Medulla oblongata (tissue), 1 donor: ENCODE results near the gene ADAM19.
A peak's percentile ranks its signal among the peaks of the same experiment; 100 is the strongest.

Source experiments
- DNase-seq: peaks from one replicate; pipeline ENCODE4 v3.0.0-alpha.2; 2015; ENCODE audit errors: extremely low spot score

The ADAM19 gene

GRCh38 chr5:157575381-157576020 is at the start of gene ADAM19:
TSS of gene ADAM19 (minus strand) at chr5:157575775. CDS start at chr5:157575696, 79 bp downstream.
- no peak for DNase-seq

DNA sequence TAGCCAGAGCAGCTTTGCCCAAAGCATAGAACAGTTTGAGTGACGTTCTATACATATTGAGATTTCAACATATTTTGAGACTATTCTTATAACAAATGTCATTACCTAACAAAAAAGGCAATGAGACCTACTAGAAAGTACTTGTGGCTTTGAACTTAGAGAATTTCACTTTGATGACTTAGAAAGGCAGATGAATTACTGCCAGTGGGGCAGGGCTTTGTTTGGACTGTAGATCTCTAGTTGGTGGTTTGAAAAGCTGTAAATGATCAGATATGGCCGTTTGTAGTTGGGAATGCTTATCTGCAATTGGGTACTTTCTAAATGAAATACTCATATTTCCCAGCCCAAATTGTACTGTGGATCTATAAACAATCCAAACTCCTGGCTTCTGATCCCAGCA is 48.6 kb upstream of the ADAM19 start:
- DNase-seq: no peak

- DNase-seq: no peak
These were observed 45.2 kb upstream of the ADAM19 start for GRCh38 chr5:157620776-157621175.

DNA sequence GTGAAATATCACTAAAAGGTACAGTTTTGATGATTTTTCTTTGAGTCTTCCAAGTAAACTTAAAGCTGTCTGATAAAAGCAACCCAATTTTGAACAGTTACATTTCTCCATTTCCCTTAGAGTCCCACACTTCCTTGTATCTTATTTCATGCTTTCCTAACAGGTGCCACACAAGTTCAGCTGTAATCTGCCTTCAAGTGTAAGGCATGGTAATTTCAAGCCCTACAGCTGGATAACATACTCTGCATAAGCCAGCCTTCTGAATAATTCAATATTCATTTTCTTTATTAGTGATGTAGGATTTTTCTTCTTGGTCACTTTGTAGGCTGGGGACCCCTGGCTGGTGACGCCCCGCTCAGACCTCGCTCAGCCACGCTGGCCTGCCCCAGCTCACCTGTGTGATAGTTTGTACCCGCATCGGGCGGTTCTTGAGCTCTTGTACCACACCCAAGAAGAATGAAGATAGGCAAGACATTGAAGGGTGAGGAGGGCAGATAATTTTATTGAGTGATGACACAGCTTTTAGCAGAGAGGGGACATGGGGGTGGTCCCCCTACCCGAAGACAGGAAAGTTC is 42.7 kb upstream of the ADAM19 start:
- no peak for DNase-seq

- DNase-seq: no peak
These were observed 41.2 kb upstream of the ADAM19 start for GRCh38 chr5:157616785-157617184.

- no peak for DNase-seq
These were observed 38.0 kb upstream of the ADAM19 start for GRCh38 chr5:157613385-157614245.

DNA sequence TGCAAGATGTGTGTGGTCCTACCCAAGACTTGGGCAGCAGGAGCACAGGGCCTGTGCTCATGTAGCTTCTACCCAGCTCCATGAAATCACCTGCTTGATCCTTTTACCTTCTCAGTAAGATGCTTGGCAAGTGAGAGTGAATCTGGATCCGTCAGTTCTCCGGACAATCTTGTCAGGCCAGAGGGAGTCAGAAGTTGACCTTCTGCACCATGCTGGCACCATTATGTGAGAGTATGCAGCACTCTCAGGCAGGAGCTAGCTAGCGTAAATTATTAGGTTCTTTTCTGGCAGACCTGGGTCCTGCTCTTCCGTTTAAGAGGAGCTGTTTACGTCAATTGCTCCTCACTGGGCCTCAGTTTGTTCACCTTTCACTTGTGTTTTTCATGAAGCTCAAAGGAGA is 37.0 kb upstream of the ADAM19 start:
- no peak for DNase-seq

DNA sequence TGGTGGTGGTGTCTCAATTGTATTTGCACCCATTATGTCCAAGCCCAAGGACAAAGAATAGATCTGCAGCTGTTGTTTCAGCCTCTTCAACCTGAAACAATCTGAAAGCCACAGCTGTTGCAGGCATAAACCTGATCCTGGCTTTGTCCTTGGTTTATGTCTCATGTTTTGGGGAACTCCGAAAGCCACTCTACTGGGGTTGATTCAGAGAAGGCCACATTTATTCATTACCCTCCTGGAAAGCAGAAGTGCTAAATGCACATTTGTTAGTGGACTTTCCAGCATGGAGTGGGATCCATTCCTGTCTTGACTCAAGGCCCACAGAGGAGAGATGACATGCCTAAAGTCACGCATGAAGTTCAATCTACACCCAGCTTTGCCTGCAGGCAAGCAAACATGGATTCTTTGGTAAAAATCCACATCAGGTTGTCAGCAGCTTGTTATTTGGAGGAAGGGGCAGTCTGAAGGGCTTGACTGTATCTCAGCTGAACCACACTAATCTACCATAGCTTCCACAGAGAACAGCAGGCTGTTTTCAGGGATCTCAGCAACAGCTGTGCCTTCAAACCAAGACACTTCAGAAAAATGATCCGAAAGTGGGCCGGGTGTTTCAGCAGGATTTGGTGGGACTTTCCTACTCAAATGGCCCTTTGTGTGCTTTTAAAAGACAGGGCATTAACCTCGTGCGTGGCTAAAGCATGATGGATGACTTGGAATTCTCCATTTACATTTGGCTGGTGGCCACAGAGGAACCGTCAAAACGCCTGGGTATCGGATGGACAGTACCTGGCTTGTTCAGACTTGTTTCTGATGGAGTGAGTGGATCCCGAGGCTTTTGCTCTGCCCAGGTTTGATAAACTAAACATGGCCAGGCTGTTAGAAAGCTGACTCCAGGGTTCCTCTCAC is 36.2 kb upstream of the ADAM19 start:
- peak; percentile 16 for DNase-seq

DNA sequence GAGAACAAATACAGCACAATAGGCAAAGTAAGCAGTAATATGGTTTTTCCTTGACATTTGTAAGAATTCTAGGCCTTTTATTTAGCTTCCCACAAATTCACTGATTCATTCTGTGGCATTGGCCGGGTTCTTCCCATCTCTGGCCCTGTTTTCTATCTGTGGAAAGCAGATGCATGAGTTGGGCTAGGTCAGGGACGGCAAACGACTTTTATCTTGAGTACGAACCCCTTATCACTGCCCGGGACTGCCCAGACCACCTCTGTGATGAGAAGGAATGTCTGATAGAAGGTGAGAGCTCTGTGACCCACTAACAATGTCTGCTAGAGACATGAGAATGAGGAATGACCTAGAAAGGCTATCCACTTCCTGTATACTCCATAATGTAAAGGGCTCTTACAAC is 35.4 kb upstream of the ADAM19 start:
- no peak for DNase-seq

DNA sequence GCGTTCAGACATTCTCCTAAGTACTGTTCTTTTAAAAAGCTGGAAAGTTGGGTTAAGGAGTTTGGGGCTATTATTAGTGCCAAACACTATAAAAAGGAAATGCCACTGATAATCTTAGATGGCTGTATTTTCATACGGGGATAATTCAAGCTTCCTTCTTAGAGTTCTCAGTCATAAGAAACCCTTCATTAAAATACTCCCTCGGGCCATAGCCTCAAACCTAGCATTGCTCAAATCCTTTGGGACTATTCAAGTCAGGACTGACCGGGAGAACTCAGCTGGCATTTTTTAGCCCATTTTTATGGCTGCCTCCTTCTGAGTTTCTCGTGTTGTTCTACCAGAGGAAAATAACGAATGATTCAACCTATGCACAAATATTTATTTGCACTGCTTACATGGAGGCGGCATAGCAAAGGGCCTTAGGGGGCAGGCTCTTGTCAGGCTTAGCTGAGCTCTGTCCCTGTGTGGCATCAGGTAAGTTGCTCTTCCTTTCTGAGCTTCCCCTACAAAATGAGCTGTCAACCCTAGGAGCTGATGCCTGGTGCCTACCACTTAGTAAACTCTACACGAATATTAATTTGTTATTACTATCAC is 33.5 kb upstream of the ADAM19 start:
- no peak for DNase-seq

DNA sequence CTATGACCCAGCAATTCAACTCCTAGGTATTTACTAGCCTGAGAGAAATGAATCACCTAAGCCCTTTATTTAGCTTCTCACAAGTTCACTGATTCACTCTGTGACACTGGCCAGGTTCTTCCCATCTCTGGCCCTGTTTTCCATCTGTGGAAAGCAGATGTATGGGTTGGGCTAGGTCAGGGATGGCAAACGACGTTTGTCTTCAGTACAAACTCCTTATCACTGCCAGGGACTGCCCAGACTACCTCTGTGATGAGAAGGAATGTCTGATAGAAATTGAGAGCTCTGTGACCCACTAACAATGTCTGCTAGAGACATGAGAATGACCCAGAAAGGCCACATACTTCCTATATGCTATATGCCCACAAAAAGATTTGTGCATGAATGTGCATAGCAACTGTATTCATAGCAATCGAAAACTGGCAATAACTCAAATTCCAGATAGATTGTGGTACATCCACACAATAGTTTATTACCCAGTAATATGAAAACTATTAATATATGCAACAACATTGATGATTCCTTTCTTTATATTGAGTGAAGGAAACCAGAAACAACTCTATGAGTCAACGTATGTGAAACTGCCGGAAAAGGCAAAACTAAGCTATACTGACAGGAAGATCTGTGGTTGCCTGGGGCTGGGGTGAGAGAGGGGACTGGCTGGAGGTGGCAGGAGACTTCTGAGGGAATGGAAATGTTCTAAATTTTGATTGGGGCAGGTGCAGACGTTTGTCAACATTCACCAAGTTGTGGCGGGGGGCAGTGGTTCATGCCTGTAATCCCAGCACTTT is 32.0 kb upstream of the ADAM19 start:
- no peak for DNase-seq

- no peak for DNase-seq
These were observed 30.5 kb upstream of the ADAM19 start for GRCh38 chr5:157606046-157606445.

- DNase-seq: no peak
These were observed 28.0 kb upstream of the ADAM19 start for GRCh38 chr5:157603333-157604190.

DNA sequence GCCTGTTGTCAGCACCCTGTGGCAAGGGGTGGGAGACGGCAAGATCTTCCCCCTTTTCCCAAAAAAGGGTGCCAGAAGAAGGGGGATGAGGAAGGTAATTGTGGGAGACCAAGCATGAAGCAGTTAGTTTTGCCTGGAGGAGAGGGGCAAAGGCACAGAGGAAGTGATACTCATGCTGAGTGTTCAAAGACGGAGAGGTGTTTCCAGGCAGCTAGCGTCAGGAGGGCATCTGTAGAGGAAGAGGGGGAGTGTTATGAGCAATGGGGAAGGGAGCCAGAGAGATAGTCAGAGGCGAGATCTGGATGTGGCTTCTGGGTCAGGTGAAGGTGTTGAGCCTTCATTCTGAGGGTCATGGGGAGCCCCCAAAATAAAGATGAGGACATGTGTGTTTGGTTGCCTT is 26.9 kb upstream of the ADAM19 start:
- DNase-seq: no peak

DNA sequence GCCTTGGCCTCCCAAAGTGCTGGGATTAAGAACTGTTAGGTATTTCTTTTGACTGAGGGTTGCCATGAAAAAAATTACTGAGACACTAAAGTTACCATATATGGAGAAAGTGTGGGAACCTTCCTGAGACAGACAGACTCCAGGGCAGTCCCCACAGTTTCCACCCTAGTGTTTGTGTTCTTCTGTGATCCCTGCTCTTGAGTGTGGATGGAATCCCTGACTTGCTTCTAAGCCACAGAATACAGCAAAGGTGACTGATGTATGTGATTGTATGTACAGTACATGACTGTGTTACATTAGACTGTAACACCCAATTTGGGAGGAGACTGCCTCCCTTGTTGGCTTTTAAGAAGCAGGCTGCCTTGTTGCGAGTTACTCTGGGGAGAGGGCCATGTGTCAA is 24.7 kb upstream of the ADAM19 start:
- DNase-seq: no peak

DNA sequence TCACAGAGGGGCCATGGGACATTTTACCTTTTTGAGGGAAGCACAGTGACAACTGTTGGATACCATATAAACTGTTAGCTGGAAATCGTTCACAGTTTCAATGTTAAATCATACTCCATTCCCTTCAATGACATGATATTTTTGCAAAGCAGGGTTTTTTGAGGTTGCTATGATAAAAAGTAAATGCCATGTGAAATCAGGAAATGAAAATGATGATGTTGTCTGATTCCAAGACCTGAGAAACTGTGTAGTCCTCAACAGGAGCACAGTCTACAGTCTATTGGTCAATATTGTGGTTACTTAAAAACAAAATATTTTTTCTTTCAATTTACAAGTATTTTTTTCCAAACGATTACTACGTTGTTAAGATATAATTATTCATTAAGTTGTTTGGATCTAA is 24.0 kb upstream of the ADAM19 start:
- no peak for DNase-seq

- DNase-seq: no peak
These were observed 22.9 kb upstream of the ADAM19 start for GRCh38 chr5:157598350-157598936.

GRCh38 chr5:157597277-157597676 is 21.7 kb upstream of the ADAM19 start:
- DNase-seq: no peak

- no peak for DNase-seq
These were observed 20.9 kb upstream of the ADAM19 start for GRCh38 chr5:157596487-157596886.
